GM12878 (cell line): ENCODE results near the gene NPW. TPM values are rescaled to one million over a fixed set of nuclear protein-coding genes. Genes with fewer than 3 reads are reported as not detected.

Experiments used
- ATAC-seq: fragments of 200-7000 bp; cut with Tn5 transposase; 3 replicates; pipeline ENCODE4 v1.9.1; 2020; ENCODE audit warnings: mild to moderate bottlenecking, moderate library complexity
- BruUV-seq: library from RNA; stranded (reverse); fragments of 400-500 nt; replicated peaks from 2 replicates; lab custom pipeline; 2021; lab: Mats Ljungman, UMichigan
- CTCF ChIA-PET: fragments of 300-600 bp; sonication (Branson Sonifier 250); formaldehyde crosslinking; extraction: SDS; loops from one replicate; lab custom pipeline; 2021; ENCODE audit warnings: inconsistent platforms; lab: Yijun Ruan, JAX
- POLR2A ChIA-PET: fragments of 350-600 bp; formaldehyde crosslinking; extraction: SDS; loops from one replicate; lab custom pipeline; 2021; ENCODE audit warnings: inconsistent platforms; lab: Charles Lee
- RAD21 ChIA-PET: fragments of 300-600 bp; sonication (Branson Sonifier 250); formaldehyde crosslinking; loops from one replicate; lab custom pipeline; 2023; ENCODE audit warnings: antibody characterized with exemption; ENCODE audit not compliant: unreplicated experiment; lab: Charles Lee
- SMC1A ChIA-PET: fragments of 300-600 bp; sonication (Branson Sonifier 250); formaldehyde crosslinking; loops from one replicate; lab custom pipeline; 2023; ENCODE audit not compliant: unreplicated experiment, uncharacterized antibody; lab: Charles Lee
- DNase-seq: peaks from one replicate; pipeline ENCODE4 v3.0.0-alpha.2; 2011; ENCODE audit warnings: low read depth, low spot score
- FAIRE-seq: peaks from 3 replicates; lab custom pipeline; 2011; peaks lifted over from hg19 to GRCh38; lab: Jason Lieb, UNC
- H2AFZ ChIP-seq: 2 replicates; pipeline ENCODE4 v1.6.0; 2011; ENCODE audit warnings: low read depth, low read length, control low read depth; ENCODE audit not compliant: control insufficient read depth
- H3K27ac ChIP-seq: 2 replicates; pipeline ENCODE4 v1.5.1; 2011; ENCODE audit warnings: control low read depth; ENCODE audit not compliant: control insufficient read depth, insufficient read depth
- H3K27me3 ChIP-seq, 2 experiments: replicated peaks in 1 of 2; 2 replicates each; pipeline versions ENCODE4 v1.6.0 to v1.6.1; 2011; ENCODE audit warnings: low read length in 1 of 2; ENCODE audit not compliant: control insufficient read depth in 2 of 2, insufficient read depth in 2 of 2
- H3K36me3 ChIP-seq, 2 experiments: 2 replicates each; pipeline ENCODE4 v1.5.1; 2011; ENCODE audit warnings: low read length in 1 of 2; ENCODE audit not compliant: control insufficient read depth in 2 of 2, insufficient read depth in 2 of 2
- H3K4me1 ChIP-seq: 2 replicates; pipeline ENCODE4 v1.6.1; 2011; ENCODE audit warnings: mild to moderate bottlenecking, low read length, moderate library complexity, mixed read lengths; ENCODE audit not compliant: control insufficient read depth, insufficient read depth
- H3K4me2 ChIP-seq: 2 replicates; pipeline ENCODE4 v1.6.0; 2011; ENCODE audit warnings: control low read depth; ENCODE audit not compliant: control insufficient read depth, insufficient read depth
- H3K4me3 ChIP-seq: fragments of 200-600 bp; sonication (generic); 2 replicates; pipeline ENCODE4 v1.5.1; 2016
- H3K79me2 ChIP-seq: 2 replicates; pipeline ENCODE4 v1.6.0; 2011; ENCODE audit warnings: low read length; ENCODE audit not compliant: control insufficient read depth, insufficient read depth
- H3K9ac ChIP-seq: 2 replicates; pipeline ENCODE4 v1.8.0; 2011; ENCODE audit warnings: low read length, control low read depth, mixed read lengths; ENCODE audit not compliant: control insufficient read depth, insufficient read depth
- H3K9me3 ChIP-seq: replicated peaks from 3 replicates; pipeline ENCODE4 v1.5.1; 2011; ENCODE audit warnings: mild to moderate bottlenecking, low read length; ENCODE audit not compliant: control insufficient read depth, insufficient read depth
- H4K20me1 ChIP-seq: 2 replicates; pipeline ENCODE4 v1.6.0; 2011; ENCODE audit not compliant: control insufficient read depth, insufficient read depth
- CEBPB ChIP-seq, 2 experiments: fragments of 150-350 bp in 1 of 2; IDR thresholded peaks; 2 replicates each; pipeline ENCODE4 v1.6.1; 2012 to 2014; ENCODE audit warnings: low read depth in 2 of 2, low read length in 2 of 2, borderline replicate concordance in 1 of 2, inconsistent platforms in 1 of 2
- FOXM1 ChIP-seq: IDR thresholded peaks from 2 replicates; pipeline ENCODE4 v1.6.1; 2012; ENCODE audit warnings: low read depth, mild to moderate bottlenecking, inconsistent platforms, low read length, moderate library complexity
- MYB ChIP-seq: fragments of 150-350 bp; IDR thresholded peaks from 2 replicates; pipeline ENCODE4 v1.6.1; 2014; ENCODE audit warnings: mild to moderate bottlenecking, low read depth, low read length, borderline replicate concordance
- MYC ChIP-seq: IDR thresholded peaks from 2 replicates; pipeline ENCODE4 v1.6.1; 2011; ENCODE audit warnings: mild to moderate bottlenecking, low read length, moderate library complexity, inconsistent platforms; ENCODE audit not compliant: insufficient read depth, insufficient replicate concordance, insufficient read length, severe bottlenecking
- POLR2A ChIP-seq: IDR thresholded peaks from 2 replicates; pipeline ENCODE4 v1.6.1; 2011; ENCODE audit warnings: low read depth, mild to moderate bottlenecking, low read length
- STAT1 ChIP-seq: fragments of 450-650 bp; conservative IDR thresholded peaks from 2 replicates; pipeline ENCODE4 v1.6.1; 2014; ENCODE audit warnings: antibody characterized with exemption, mild to moderate bottlenecking
- STAT3 ChIP-seq: IDR thresholded peaks from 2 replicates; pipeline ENCODE4 v1.6.1; 2011; ENCODE audit warnings: low read depth, low read length, improper control_type of control experiment
- TCF7 ChIP-seq: IDR thresholded peaks from 2 replicates; pipeline ENCODE4 v1.6.1; 2014; ENCODE audit warnings: antibody characterized with exemption, borderline replicate concordance
- ZNF207 ChIP-seq: fragments of 450-650 bp; IDR thresholded peaks from 2 replicates; pipeline ENCODE4 v1.6.1; 2014; ENCODE audit warnings: antibody characterized with exemption, mild to moderate bottlenecking, borderline replicate concordance
- WGBS: methylation state at CpG from one replicate; pipeline ENCODE4 v1.1.6; 2016; ENCODE audit warnings: low lambda C conversion rate; ENCODE audit not compliant: insufficient replicate concordance, insufficient coverage; ENCODE audit errors: missing lambda C conversion rate; 5-methylcytosine and 5-hydroxymethylcytosine counted together
- in situ Hi-C: fragments of 300-500 bp; cut with MboI; formaldehyde crosslinking; loops from 9 replicates; pipeline ENCODE4 v1.14.3; 2018; ENCODE audit warnings: mixed read lengths
- intact Hi-C: fragments of 100-400 bp; cut with micrococcal nuclease; formaldehyde crosslinking; loops from one replicate; pipeline ENCODE4 v1.14.2; 2022; ENCODE audit not compliant: unreplicated experiment
- polyA plus RNA-seq, 11 experiments: library from polyadenylated mRNA; depleted of rRNA in 4 of 11; unstranded in 6 of 11; stranded (reverse) in 5 of 11; fragments of >200 nt; fragmentation: Nextera tagmentation in 4 of 11; fragmentation: Illumina TruSeq in 1 of 11; extraction: Ambion mirVana in 4 of 11; extraction: Trizol in 1 of 11; gene quantifications; 1 replicate in 1 of 11; 2 replicates in 10 of 11; pipeline versions ENCODE4 v1.2.1 to v1.2.3, GENCODE V29; 2011 to 2016; ENCODE audit warnings: inconsistent platforms in 2 of 11, missing spikeins in 2 of 11, low read depth in 1 of 11
- total RNA-seq, 4 experiments: library from RNA; depleted of rRNA in 3 of 4; stranded (reverse); fragments of >200 nt in 3 of 4; fragmentation: Illumina TruSeq in 1 of 4; extraction: Trizol in 1 of 4; gene quantifications; 2 replicates each; pipeline versions ENCODE4 v1.2.1 to v1.2.3, GENCODE V29; 2013 to 2021
- TF ChIP-seq, protein P1 (sequence below): IDR thresholded peaks from 2 replicates; pipeline ENCODE4 v1.6.1; 2012; ENCODE audit warnings: low read depth, low read length, improper control_type of control experiment
- TF ChIP-seq, protein P2 (sequence below): fragments of 450-650 bp; IDR thresholded peaks from 2 replicates; pipeline ENCODE4 v1.6.1; 2018; ENCODE audit warnings: mild to moderate bottlenecking, low read depth, moderate library complexity; ENCODE audit not compliant: partially characterized antibody
- TF ChIP-seq, protein P3 (sequence below): IDR thresholded peaks from 2 replicates; pipeline ENCODE4 v1.6.1; 2011; ENCODE audit warnings: mild to moderate bottlenecking, low read depth, low read length, moderate library complexity; ENCODE audit not compliant: insufficient replicate concordance

The NPW gene
- total and polyA plus RNA-seq, 10 of the 15 experiments (the other 5 are each of a cell fraction or from before 2014, with no cell fraction given), result 0.23 to 2.5 (median 0.98) TPM; not detected in 4

DNA sequence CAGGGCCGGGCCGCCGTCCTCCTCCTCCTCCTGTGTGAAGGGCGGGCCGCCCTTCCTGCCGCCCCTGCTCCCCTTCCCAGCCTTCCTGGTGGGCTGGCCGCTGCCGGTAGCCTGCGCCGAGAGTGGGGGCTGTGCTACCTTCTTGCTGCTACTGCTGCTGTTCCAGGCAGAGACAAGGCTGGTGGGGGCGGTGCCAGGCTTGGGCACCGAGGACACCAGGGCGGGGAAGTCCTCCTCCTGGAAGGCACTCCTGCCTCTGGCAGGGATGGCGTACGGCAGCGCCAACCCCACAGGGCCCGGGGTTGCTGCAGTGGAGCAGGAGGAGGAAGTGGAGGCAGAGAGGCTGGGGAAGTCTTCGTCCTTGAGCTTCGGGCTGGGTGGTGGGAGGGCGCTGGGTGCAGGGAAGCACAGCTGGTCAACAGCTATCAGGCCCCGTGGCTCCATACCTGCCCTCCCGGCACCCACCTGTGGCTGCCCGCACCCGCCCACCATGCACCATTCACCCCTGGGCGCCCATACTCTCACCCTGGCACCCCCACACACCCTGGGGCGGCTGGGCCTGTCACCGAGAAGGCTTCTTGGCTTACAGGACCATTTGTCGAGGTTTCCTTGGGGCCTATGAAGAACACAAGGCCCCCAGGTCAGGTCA, 19.6 kb upstream of the NPW start:
- in situ Hi-C loops (no loop called here), intact Hi-C loops (no loop called here)
- Histone ChIP-seq H3K27ac (no peak overlapping the region), H4K20me1 (peaks cover 6% of the 10 kb centered on the region), H2AFZ (no peak overlapping the region), H3K79me2 (peaks cover 13% of the 10 kb centered on the region), H3K9me3 (no peaks in the 10 kb centered on the region), H3K4me2 (no peak overlapping the region), H3K36me3 (peaks cover 3 to 46% of the 10 kb centered on the region in 2 experiments), H3K4me1 (peaks cover 7% of the 10 kb centered on the region), H3K4me3 (no peak overlapping the region), H3K9ac (no peak overlapping the region), H3K27me3 (no peaks in the 10 kb centered on the region)
- RAD21 ChIA-PET, result interaction anchor here (0.5 kb wide), 1 partner anchor 450 kb away, joined by 3 read pairs; no protein-coding TSS in a partner anchor
- POLR2A ChIA-PET, result interaction anchor here (0.5 kb wide), 1 partner anchor 161 kb away, joined by 3 read pairs; no protein-coding TSS in a partner anchor
- DNase-seq (no peak), FAIRE-seq (no peak), ATAC-seq (no peak)
- no TSS peak for BruUV-seq
- CTCF ChIA-PET, result interaction anchor here (1.4 kb wide), 1 partner anchor 34 kb away, joined by 4 read pairs; no protein-coding TSS in a partner anchor
- WGBS, result 95% methylated on average over 28 of the region's 28 CpGs
- SMC1A ChIA-PET, result no interaction called here
- TF ChIP-seq, protein P1, sequence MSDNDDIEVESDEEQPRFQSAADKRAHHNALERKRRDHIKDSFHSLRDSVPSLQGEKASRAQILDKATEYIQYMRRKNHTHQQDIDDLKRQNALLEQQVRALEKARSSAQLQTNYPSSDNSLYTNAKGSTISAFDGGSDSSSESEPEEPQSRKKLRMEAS, result no peak
- TF ChIP-seq CEBPB (IDR thresholded peaks at IDR 0.05; ENCODE audit: borderline replicate concordance in 1 of 2, low read depth in 2 of 2, low read length in 2 of 2) (no peak), POLR2A (peak; percentile 24; the same call in 1 of the 2 replicates), STAT1 (no peak)
- TF ChIP-seq, all 136 proteins: peak for 1

DNA sequence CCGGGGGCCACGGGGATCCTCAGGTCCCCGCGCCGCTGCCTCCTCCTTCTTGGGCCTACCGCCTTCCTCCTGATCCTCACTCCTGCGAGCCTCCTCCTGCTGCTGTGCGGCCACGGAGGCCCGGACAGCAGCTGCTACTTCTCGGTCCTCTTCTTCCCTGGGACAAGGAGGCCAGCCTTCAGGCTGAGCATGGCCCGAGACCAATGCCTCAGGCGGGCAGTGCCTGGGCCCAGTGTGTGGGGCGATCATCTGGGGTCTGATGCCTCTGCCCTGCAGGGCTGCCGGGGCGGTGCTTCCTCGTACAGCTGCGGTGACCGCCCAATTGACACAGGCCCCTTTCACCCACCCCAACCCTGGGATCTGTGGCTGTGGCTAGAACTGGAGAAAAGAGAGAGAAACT, 18.6 kb upstream of the NPW start:
- Histone ChIP-seq H3K9me3 (no peaks in the 10 kb centered on the region), H3K27ac (no peak overlapping the region), H2AFZ (no peak overlapping the region), H4K20me1 (peaks cover 6% of the 10 kb centered on the region), H3K9ac (no peak overlapping the region), H3K4me3 (no peak overlapping the region), H3K4me2 (no peak overlapping the region), H3K79me2 (peaks cover 22% of the 10 kb centered on the region), H3K36me3 (peaks cover 3 to 50% of the 10 kb centered on the region in 2 experiments), H3K4me1 (peaks cover 7% of the 10 kb centered on the region), H3K27me3 (no peaks in the 10 kb centered on the region)
- 91% methylated on average over 17 of the region's 19 CpGs for WGBS
- SMC1A ChIA-PET, result no interaction called here
- RAD21 ChIA-PET, result interaction anchor here (0.6 kb wide), 1 partner anchor 20 kb away, joined by 4 read pairs; no protein-coding TSS in a partner anchor
- intact Hi-C loops, result no loop called here
- POLR2A ChIA-PET, result no interaction called here
- no TSS peak for BruUV-seq
- FAIRE-seq (no peak), ATAC-seq (no peak), DNase-seq (no peak)
- CTCF ChIA-PET, result interaction anchor here (0.9 to 1.4 kb wide), 2 partner anchors 15 to 35 kb away, joined by 3 to 4 read pairs; no protein-coding TSS in a partner anchor
- in situ Hi-C loops, result no loop called here
- TF ChIP-seq TCF7 (no peak), MYB (no peak), FOXM1 (no peak), MYC (no peak), STAT3 (no peak), ZNF207 (no peak)
- TF ChIP-seq, protein P2, sequence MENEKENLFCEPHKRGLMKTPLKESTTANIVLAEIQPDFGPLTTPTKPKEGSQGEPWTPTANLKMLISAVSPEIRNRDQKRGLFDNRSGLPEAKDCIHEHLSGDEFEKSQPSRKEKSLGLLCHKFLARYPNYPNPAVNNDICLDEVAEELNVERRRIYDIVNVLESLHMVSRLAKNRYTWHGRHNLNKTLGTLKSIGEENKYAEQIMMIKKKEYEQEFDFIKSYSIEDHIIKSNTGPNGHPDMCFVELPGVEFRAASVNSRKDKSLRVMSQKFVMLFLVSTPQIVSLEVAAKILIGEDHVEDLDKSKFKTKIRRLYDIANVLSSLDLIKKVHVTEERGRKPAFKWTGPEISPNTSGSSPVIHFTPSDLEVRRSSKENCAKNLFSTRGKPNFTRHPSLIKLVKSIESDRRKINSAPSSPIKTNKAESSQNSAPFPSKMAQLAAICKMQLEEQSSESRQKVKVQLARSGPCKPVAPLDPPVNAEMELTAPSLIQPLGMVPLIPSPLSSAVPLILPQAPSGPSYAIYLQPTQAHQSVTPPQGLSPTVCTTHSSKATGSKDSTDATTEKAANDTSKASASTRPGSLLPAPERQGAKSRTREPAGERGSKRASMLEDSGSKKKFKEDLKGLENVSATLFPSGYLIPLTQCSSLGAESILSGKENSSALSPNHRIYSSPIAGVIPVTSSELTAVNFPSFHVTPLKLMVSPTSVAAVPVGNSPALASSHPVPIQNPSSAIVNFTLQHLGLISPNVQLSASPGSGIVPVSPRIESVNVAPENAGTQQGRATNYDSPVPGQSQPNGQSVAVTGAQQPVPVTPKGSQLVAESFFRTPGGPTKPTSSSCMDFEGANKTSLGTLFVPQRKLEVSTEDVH, result no peak
- TF ChIP-seq, protein P3, sequence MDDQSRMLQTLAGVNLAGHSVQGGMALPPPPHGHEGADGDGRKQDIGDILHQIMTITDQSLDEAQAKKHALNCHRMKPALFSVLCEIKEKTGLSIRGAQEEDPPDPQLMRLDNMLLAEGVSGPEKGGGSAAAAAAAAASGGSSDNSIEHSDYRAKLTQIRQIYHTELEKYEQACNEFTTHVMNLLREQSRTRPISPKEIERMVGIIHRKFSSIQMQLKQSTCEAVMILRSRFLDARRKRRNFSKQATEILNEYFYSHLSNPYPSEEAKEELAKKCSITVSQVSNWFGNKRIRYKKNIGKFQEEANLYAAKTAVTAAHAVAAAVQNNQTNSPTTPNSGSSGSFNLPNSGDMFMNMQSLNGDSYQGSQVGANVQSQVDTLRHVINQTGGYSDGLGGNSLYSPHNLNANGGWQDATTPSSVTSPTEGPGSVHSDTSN, result no peak
